Activated T-cell treated with anti-CD3 and anti-CD28 coated beads, Interleukin-2, amount 50 U/mL, for 1 hour (primary cell): Measurements from ENCODE around the gene ROBO1.

Experiments
- DNase-seq: peaks from one replicate; pipeline ENCODE4 v3.0.0-alpha.2; 2020

The ROBO1 gene

DNA sequence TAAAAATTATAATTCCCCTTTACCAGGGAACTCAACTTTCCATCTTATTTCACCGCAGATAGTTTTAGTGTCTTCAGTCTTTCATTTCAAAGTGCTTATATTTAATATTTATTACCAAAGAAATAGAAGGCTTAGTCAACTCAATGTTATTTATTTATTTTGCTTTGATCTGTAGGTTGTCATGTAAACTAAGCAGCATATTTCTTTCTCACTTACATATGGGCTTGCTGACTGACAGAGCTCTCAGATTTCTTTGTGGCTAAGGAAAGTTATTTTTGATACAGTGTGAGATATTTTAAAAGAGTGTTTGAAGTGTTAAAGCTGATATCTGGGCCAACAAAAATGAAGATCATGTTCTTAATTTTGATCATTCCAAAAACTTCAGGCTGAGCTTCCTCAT is 331.4 kb downstream of the ROBO1 start:
- no peak for DNase-seq

DNA sequence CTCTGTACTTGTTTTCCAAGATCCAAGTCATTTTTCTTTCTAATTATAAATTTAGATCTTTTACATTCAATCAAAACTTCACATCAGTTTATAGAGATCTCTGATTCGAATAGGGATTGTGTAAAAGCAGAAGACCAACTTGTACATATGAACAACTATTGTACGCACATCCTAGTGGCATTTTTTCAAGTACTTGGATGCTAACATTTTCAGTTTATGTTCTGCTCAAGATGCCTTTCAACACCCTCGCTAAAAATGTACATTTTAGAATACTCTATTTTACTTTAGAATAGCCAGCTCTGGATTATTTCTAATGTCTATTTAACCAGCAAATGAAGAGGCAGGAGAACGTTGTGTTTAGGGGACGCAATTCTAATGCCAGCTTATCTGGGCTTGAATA is 340.7 kb downstream of the ROBO1 start:
- no peak for DNase-seq

DNA sequence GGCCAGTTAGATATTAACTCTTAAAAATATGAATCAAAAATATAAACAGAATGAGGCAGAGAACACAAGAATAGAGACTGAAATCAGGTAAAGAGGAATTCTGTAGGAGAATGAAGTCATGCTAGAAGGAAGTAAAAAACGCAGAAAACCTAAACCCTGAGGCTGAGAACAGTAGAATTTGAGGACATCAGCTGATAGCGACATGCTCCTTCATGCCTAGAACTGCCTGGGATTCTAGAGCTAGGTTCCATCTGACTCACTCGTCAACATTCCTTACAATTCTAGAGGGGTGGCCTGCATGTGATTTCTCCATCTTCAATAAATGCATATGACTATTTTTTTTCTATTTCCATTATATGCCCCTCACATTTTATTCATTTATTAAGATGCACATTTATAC is 343.0 kb downstream of the ROBO1 start:
- no peak for DNase-seq

GRCh38 chr3:79423417-79423816 is 344.4 kb downstream of the ROBO1 start:
- no peak for DNase-seq

DNA sequence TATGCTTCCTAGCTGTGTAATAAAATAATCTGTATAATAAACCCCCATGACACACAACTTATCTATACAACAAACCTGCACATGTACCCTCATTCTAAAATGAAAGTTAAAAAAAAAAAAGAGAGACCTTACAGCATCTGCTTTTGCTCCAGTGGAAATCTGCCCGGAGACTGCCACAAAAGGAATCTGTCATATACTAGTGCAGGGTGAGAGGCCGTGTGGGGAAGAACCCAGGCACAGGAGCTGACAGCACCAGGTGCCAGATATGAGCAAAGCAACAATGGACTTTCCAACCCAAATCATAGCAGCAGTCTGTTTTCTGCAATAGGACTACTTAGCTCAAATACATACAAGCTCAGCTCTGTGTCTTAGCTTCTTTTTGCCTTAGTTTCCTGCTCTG is 346.5 kb downstream of the ROBO1 start:
- no peak for DNase-seq

- no peak for DNase-seq
These were observed 348.8 kb downstream of the ROBO1 start for GRCh38 chr3:79418855-79419621.

DNA sequence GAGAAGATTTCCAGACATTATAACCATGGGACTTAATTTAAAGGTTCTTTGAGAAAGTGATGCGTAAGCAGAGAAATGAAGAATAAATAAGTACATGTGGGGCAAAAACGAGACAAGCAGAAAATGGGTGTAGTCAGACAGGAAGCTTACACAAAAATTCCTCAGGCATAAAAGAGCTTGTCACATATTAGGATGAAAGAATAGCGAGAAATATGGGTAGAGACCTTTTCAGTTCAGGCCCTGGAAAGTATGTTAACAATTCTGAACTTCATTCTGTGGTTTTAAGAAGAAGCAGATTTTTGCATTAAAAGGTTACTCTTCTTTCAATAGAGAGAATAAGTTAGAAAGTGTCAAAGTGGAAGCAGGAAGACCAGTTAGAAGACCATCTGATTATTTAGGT is 352.4 kb downstream of the ROBO1 start:
- DNase-seq, result no peak

GRCh38 chr3:79414806-79415205 is 353.0 kb downstream of the ROBO1 start:
- DNase-seq, result no peak

- no peak for DNase-seq
These were observed 353.8 kb downstream of the ROBO1 start for GRCh38 chr3:79414035-79414434.

GRCh38 chr3:79412537-79412936 is 355.3 kb downstream of the ROBO1 start:
- no peak for DNase-seq

- no peak for DNase-seq
These were observed 357.2 kb downstream of the ROBO1 start for GRCh38 chr3:79410617-79411016.

DNA sequence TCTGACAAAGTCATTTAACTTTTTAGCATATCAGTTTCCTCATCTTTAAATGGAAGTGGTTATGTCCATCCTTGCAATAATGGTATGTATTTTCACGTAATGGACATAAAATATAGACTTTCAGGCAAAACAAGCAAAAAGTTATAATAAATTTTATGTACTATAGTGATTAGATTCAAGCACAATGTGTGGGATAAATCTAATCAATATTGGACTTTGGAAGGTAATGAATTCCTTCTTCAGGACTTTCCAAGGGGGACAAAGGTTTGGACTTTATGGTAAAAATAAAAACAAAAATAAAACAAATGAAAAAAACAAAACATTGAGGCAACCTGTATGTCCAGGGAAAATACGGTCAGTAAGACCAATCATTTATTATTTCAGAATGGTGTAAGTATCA is 357.7 kb downstream of the ROBO1 start:
- no peak for DNase-seq

DNA sequence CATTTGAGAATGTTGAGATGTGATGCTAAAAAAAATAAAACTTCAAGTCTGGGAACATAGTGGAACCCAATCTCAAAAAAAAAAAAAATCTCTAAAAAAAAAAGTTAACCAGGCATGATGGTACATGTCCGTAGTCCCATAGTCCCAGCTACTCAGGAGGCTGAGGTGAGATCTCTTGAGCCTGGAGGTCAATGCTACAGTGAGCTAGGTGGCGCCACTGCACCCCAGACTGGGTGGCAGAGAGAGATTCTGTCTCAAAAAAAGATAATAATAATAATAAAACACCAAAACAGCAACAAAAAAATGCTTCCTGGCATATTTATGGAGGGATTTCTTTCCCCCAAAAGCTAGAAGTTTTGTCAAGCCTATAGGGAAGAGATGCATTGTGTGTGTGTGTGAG is 361.6 kb downstream of the ROBO1 start:
- DNase-seq, result no peak

DNA sequence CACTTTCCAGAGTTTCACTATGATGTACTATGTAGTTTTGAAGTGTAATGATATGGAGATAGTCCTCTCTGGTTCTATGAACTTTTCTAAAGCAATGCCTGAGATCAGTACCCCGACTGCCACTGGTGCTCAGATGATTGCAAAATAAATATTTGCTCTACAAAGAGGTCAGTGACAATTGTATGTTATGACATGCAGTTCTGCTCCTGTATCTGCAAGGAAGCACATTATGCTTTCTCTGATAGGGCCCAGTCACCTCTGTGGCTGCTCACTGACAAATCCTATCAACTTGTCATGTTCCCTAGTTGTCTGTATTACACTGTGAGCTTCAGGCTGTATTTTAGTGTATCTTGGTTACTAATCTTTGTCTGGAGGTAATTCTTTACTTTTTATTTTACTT is 362.6 kb downstream of the ROBO1 start:
- no peak for DNase-seq

GRCh38 chr3:79396595-79396994 is 371.2 kb downstream of the ROBO1 start:
- no peak for DNase-seq

- no peak for DNase-seq
These were observed 375.3 kb downstream of the ROBO1 start for GRCh38 chr3:79392479-79392878.

DNA sequence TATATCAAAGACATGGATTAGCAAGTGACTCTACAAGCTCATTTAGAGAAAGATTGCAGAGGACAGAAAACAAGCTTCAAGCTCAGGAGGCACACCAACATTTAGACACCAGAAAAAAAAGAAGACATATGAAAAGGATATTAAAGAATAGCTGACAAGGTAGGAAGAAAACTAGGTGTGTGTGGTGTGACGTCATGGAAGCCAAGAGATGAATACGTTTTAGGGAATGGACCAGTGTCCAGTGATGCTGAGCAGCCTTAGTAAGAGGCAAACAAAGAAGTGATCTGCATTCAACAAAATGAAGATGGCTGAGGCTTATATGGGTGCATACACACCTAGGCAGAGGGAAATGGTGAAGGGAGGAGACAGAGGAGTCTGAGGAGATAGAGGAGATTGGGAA is 377.4 kb downstream of the ROBO1 start:
- no peak for DNase-seq

DNA sequence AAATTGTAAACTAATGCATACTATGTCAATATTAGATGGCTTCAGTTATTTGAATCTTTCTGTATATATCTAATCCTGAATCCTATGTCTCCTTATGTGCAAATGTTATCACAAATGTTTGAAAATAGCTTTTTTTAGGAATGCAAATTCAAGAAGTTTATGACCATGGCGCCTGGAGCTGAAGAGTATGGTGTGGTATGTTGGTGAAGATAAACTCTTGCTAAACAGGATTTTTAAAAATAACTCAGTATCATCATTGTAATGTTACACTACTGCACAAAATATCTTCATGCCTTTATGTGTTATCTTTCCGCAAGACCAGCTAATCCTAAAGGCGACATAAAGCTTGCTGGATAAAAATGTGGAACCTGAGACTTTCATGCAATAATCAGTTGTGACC is 382.6 kb downstream of the ROBO1 start:
- no peak for DNase-seq

GRCh38 chr3:79383402-79384012 is 384.3 kb downstream of the ROBO1 start:
- no peak for DNase-seq

GRCh38 chr3:79380581-79380980 is 387.2 kb downstream of the ROBO1 start:
- no peak for DNase-seq

GRCh38 chr3:79378064-79378463 is 389.7 kb downstream of the ROBO1 start:
- no peak for DNase-seq

DNA sequence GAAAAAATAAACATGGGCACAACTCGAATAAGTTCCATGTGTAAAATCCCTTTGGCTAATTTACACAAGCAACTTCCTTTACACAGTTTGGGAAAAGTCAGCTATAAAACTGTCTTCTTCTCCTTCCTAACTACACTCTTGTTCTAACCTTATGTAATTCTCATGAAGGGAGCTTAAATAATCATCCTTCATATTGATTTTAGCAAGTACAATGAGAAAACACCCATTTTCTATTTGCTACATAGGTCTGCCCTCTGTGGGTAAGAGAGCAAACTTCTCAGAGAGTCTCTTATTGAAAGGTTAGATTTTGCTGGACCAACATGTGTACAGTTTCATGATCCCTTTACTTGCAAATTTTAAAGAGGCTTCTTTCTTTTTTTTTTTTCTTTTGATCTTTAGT is 398.5 kb downstream of the ROBO1 start:
- DNase-seq, result no peak

DNA sequence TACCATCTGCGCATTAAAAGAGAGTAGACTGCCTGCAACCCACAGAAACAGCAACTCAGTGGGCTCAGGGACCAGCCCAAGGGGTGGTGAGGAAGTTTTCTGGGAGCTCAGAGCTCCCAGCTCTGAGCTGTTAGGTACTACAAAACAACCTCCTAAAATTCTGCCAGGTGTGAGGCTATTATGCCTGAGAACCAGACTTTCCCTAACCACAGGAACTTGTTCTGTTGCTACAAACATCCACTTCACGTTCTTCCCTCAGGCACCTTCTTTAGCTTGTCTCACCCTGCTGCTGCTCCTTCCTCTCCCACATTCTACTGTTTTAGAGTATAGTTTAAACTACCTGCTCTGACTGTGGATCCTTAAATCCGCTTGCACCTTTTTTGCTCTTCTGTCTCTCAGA is 399.4 kb downstream of the ROBO1 start:
- DNase-seq, result no peak

DNA sequence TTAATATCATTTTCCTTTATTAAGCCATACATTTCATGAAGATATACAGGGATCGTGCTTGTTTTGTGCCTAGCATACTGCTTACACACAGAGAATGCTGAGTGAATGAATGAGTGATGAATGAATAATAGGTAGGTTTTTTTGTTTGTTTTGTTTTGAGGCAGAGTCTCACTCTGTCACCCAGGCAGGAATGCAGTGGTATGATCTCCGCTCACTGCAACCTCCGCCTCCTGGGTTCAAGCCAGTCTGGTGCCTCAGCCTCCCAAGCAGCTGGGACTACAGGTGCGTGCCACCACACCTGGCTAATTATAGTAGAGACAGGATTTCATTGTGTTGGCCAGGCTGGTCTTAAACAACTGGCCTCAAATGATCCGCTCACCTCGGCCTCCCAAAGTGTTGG is 400.0 kb downstream of the ROBO1 start:
- DNase-seq, result no peak

- DNase-seq, result no peak
These were observed 400.7 kb downstream of the ROBO1 start for GRCh38 chr3:79367066-79367465.
